SJCRH30 (cell line): Measurements from ENCODE around the gene ABLIM2. TPM values are rescaled to one million over a fixed set of nuclear protein-coding genes. Genes with fewer than 3 reads are reported as not detected.

Experiments
- DNase-seq, 2 experiments: peaks; one replicate each; pipeline ENCODE4 v3.0.0-alpha.2; 2015 to 2020
- H3K27ac ChIP-seq: fragments of 250-450 bp; sonication (Bioruptor Pico); 2 replicates; pipeline ENCODE4 v1.5.1; 2020; ENCODE audit warnings: mild to moderate bottlenecking, moderate library complexity
- H3K27me3 ChIP-seq: fragments of 250-450 bp; sonication (Bioruptor Pico); 2 replicates; pipeline ENCODE4 v1.5.1; 2020; ENCODE audit warnings: mild to moderate bottlenecking, moderate library complexity
- H3K36me3 ChIP-seq: fragments of 250-450 bp; sonication (Bioruptor Pico); 2 replicates; pipeline ENCODE4 v1.5.1; 2020; ENCODE audit warnings: mild to moderate bottlenecking, moderate library complexity
- H3K4me1 ChIP-seq: fragments of 250-450 bp; sonication (Bioruptor Pico); 2 replicates; pipeline ENCODE4 v1.5.1; 2020; ENCODE audit warnings: mild to moderate bottlenecking, moderate library complexity
- H3K4me3 ChIP-seq: fragments of 250-450 bp; sonication (Bioruptor Pico); 2 replicates; pipeline ENCODE4 v1.5.1; 2020; ENCODE audit warnings: mild to moderate bottlenecking, moderate library complexity
- H3K9me3 ChIP-seq: fragments of 250-450 bp; sonication (Bioruptor Pico); replicated peaks from 2 replicates; pipeline ENCODE4 v1.5.1; 2020; ENCODE audit warnings: mild to moderate bottlenecking, moderate library complexity
- total RNA-seq: library from RNA; depleted of rRNA; stranded (reverse); fragments of >200 nt; shearing (Covaris generic); gene quantifications from 2 replicates; pipeline ENCODE4 v1.2.3, GENCODE V29; 2014

ABLIM2 gene
- total RNA-seq, 1 experiment from 2014 or later, result 0.12 TPM

DNA sequence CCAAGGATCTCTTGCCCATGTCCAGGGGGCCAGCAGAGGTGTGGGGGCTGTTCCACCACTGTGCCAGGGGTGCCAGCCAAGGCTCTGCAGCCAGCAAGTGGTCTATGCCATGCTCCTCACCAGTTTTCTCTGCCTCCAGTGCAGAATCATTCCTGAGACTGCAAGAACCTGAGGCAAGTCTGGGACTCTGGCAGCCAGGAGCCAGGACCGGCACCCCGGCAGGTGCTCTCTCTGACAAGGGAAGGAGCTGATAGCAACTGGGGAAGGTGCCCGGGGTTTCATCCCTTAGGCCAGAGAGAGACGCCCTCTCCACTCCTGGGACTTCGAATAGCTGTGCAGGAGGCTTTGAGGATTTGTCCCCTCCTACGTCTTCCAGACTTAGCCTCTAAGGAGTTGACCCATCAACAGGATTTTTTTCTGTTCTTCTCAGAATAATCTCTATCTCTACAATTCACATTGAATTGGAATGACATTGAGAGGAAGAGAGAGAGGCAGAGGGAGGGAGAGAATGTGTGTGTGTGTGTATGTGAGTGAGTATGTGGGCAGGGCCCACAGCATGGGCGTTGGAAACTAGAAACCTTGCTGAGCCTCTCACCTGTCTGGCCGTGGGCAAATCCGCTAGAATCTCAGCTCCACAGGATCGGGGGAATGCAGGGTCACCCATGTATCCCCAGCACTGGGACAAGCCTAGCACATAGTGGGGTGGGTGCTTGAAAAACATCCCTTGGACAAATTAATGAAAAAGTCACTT is 144.5 kb downstream of the ABLIM2 start:
- no peaks in the 10 kb centered on the region for H3K27me3 ChIP-seq
- no peaks in the 10 kb centered on the region for H3K9me3 ChIP-seq
- DNase-seq, result no peak
- H3K4me1 ChIP-seq, result peaks cover 9% of the 10 kb centered on the region
- no peak overlapping the region for H3K4me3 ChIP-seq
- no peak overlapping the region for H3K27ac ChIP-seq
- no peaks in the 10 kb centered on the region for H3K36me3 ChIP-seq

- Histone ChIP-seq H3K36me3 (no peaks in the 10 kb centered on the region), H3K4me3 (no peak overlapping the region), H3K27ac (no peak overlapping the region), H3K27me3 (no peaks in the 10 kb centered on the region; the same call in 1 of the 2 replicates), H3K4me1 (peaks cover 9% of the 10 kb centered on the region), H3K9me3 (no peaks in the 10 kb centered on the region)
- no peak for DNase-seq
These were observed 146.1 kb downstream of the ABLIM2 start for GRCh38 chr4:8012517-8012916.

DNA sequence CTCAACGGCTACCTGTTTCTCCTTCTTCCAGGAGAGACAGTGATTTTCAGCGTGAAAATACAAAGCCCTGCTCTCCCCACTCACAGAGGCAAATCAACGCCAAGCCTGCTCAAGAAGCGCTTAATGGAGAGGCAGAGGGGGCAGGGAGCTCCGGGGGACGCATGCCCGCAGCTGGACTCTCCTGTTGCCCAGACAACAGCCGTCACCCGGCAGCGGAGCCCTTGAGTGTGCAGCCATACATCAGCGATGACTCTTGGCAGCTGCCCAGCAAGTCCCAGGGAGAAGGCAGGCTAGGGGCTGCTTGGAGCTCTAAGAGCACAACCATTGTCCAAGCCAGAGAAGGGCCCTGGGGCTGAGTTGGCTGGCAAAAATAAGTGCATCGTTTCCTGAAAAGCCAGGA is 148.0 kb downstream of the ABLIM2 start:
- Histone ChIP-seq H3K36me3 (no peaks in the 10 kb centered on the region), H3K4me1 (peaks cover 9% of the 10 kb centered on the region), H3K9me3 (no peaks in the 10 kb centered on the region), H3K27me3 (peaks cover 17% of the 10 kb centered on the region), H3K27ac (no peak overlapping the region), H3K4me3 (no peak overlapping the region)
- DNase-seq, result peak; percentile 96 to 97

GRCh38 chr4:8009710-8010511 is 148.7 kb downstream of the ABLIM2 start:
- no peak overlapping the region for H3K27ac ChIP-seq
- H3K9me3 ChIP-seq, result no peaks in the 10 kb centered on the region
- DNase-seq, result no peak
- H3K36me3 ChIP-seq, result no peaks in the 10 kb centered on the region
- H3K4me1 ChIP-seq, result peaks cover 9% of the 10 kb centered on the region
- H3K4me3 ChIP-seq, result no peak overlapping the region
- H3K27me3 ChIP-seq, result peaks cover 20% of the 10 kb centered on the region

DNA sequence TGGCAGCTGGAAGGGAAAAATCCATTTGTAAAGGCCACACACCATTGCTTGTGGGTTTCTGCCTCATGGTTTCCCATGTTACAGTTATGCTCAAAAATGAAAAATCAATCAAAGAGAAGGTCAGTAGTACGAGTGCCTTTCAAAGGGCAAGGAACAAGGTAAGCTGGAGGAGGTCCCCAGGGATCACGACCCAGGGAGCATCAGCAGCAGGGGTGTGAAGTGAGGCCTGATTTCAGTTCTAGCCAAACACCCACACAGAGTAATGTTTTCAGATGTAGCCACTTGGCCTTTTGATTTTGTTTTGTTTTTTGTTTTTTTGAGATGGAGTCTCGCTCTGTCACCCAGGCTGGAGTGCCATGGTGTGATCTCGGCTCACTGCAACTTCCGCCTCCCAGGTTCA is 149.5 kb downstream of the ABLIM2 start:
- H3K27ac ChIP-seq, result no peak overlapping the region
- H3K4me1 ChIP-seq, result peaks cover 9% of the 10 kb centered on the region
- H3K36me3 ChIP-seq, result no peaks in the 10 kb centered on the region
- H3K27me3 ChIP-seq, result peaks cover 28% of the 10 kb centered on the region
- no peaks in the 10 kb centered on the region for H3K9me3 ChIP-seq
- H3K4me3 ChIP-seq, result no peak overlapping the region
- DNase-seq, result no peak

- Histone ChIP-seq H3K4me3 (no peak overlapping the region), H3K4me1 (peaks cover 9% of the 10 kb centered on the region), H3K36me3 (no peaks in the 10 kb centered on the region), H3K9me3 (no peaks in the 10 kb centered on the region), H3K27me3 (peaks cover 28% of the 10 kb centered on the region), H3K27ac (no peak overlapping the region)
- no peak for DNase-seq
These were observed 150.2 kb downstream of the ABLIM2 start for GRCh38 chr4:8008391-8008790.

GRCh38 chr4:8007581-8007980 is 151.0 kb downstream of the ABLIM2 start:
- no peak for DNase-seq
- no peaks in the 10 kb centered on the region for H3K36me3 ChIP-seq
- H3K4me1 ChIP-seq, result peaks cover 9% of the 10 kb centered on the region
- H3K27ac ChIP-seq, result no peak overlapping the region
- no peak overlapping the region for H3K4me3 ChIP-seq
- H3K9me3 ChIP-seq, result no peaks in the 10 kb centered on the region
- peaks cover 35% of the 10 kb centered on the region for H3K27me3 ChIP-seq

- no peak overlapping the region for H3K27ac ChIP-seq
- no peak overlapping the region for H3K4me3 ChIP-seq
- H3K36me3 ChIP-seq, result no peaks in the 10 kb centered on the region
- H3K4me1 ChIP-seq, result peaks cover 9% of the 10 kb centered on the region
- no peak for DNase-seq
- H3K9me3 ChIP-seq, result no peaks in the 10 kb centered on the region
- H3K27me3 ChIP-seq, result peaks cover 44% of the 10 kb centered on the region
These were observed 152.1 kb downstream of the ABLIM2 start for GRCh38 chr4:8006471-8006870.

GRCh38 chr4:8005814-8006215 is 152.8 kb downstream of the ABLIM2 start:
- no peak overlapping the region for H3K27ac ChIP-seq
- peaks cover 49% of the 10 kb centered on the region for H3K27me3 ChIP-seq
- H3K4me1 ChIP-seq, result peaks cover 5% of the 10 kb centered on the region
- H3K4me3 ChIP-seq, result no peak overlapping the region
- DNase-seq, result no peak
- no peaks in the 10 kb centered on the region for H3K9me3 ChIP-seq
- no peaks in the 10 kb centered on the region for H3K36me3 ChIP-seq

- peaks cover 1% of the 10 kb centered on the region for H3K4me1 ChIP-seq
- H3K27ac ChIP-seq, result no peak overlapping the region
- no peaks in the 10 kb centered on the region for H3K9me3 ChIP-seq
- H3K27me3 ChIP-seq, result peaks cover 54% of the 10 kb centered on the region
- no peak for DNase-seq
- no peak overlapping the region for H3K4me3 ChIP-seq
- H3K36me3 ChIP-seq, result no peaks in the 10 kb centered on the region
These were observed 153.4 kb downstream of the ABLIM2 start for GRCh38 chr4:8005033-8005808.

DNA sequence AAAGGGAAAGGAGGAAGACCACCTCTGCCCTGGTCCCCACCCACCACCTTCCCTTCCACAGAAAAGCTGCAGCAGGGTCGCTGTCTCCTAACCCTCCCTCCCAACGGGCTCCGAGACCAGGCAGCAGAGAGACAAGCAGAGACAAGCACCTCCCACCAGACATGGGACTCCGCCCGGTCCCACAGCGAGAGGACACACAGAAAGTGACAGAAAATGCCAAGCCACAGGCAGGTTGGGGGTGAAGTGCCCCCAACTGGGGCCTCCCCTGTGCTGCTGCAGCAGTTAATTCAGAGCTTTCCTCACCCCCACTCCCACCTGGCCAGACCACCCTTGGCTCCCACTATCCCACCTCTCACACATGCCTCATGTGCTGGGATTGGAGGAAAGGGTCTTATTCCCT is 154.5 kb downstream of the ABLIM2 start:
- no peak overlapping the region for H3K4me3 ChIP-seq
- H3K4me1 ChIP-seq, result no peaks in the 10 kb centered on the region
- H3K27ac ChIP-seq, result no peak overlapping the region
- H3K36me3 ChIP-seq, result no peaks in the 10 kb centered on the region
- peaks cover 58% of the 10 kb centered on the region for H3K27me3 ChIP-seq
- DNase-seq, result no peak
- H3K9me3 ChIP-seq, result no peaks in the 10 kb centered on the region

- Histone ChIP-seq H3K4me3 (no peak overlapping the region), H3K27ac (no peak overlapping the region), H3K36me3 (no peaks in the 10 kb centered on the region), H3K9me3 (no peaks in the 10 kb centered on the region), H3K4me1 (no peaks in the 10 kb centered on the region), H3K27me3 (peaks cover 58% of the 10 kb centered on the region)
- DNase-seq, result no peak
These were observed 155.9 kb downstream of the ABLIM2 start for GRCh38 chr4:8002525-8003309.

- H3K36me3 ChIP-seq, result no peaks in the 10 kb centered on the region
- peaks cover 52% of the 10 kb centered on the region for H3K27me3 ChIP-seq
- H3K27ac ChIP-seq, result no peak overlapping the region
- no peaks in the 10 kb centered on the region for H3K9me3 ChIP-seq
- DNase-seq, result no peak
- no peaks in the 10 kb centered on the region for H3K4me1 ChIP-seq
- H3K4me3 ChIP-seq, result no peak overlapping the region
These were observed 156.9 kb downstream of the ABLIM2 start for GRCh38 chr4:8001564-8002355.
